ENCODE data around the gene YIF1B. TPM values are rescaled to one million over a fixed set of nuclear protein-coding genes. Genes with fewer than 3 reads are reported as not detected.

The YIF1B gene
- total and polyA plus RNA-seq, 9 of the 15 experiments (the other 6 are each of a cell fraction or from before 2014, with no cell fraction given), result 8.5 to 586 (median 323) TPM

DNA sequence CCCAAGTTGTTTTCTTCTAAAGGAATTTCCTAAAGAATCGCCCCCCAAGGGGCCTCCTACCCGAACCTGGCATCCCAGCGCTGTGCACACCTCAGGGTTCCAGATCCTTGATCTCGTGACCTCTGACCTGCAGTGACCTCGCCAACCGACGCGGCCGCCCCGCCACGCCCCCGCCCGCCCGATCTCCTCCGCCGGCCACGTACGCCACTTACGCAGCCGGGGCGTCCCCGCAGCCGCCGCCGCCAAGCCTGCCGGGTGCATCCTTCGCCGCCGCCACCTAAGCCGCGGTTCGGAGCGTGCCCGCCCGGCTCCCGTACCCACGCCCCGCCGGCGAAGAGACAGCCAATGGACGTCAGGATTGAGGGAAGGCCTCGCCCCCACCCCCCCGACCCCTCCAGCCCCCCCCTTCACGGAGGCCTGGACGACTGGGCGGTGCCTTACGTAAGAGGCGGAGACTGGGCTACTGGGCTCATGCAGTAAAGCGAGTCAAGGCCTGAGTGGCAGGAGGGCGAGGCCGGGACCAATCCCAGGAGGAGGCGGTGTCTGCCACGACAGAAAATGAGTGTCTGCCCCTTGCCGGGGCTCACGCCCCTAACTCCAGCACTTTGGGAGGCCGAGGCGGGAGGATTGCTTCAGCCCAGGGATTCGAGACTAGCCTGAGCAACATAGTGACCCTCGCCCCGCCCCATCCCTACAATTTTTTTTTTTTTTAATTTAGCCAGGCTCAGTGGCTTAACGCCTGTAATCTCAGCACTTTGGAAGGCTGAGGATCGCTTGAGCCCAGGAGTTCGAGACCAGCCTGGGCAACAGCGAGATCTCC is at the start of gene YIF1B (continued):
- TF ChIP-seq ZSCAN32 (CRISPR knock-in tag; IDR thresholded peaks at IDR 0.05) (no peak), HDAC2 (IDR thresholded peaks at IDR 0.05) (peak; percentile 89), NCOA1 (IDR thresholded peaks at IDR 0.05; ENCODE audit: low read depth) (0 out of 2 replicates have a peak, but pooled peaks have one; percentile 40), BRD9 (IDR thresholded peaks at IDR 0.05; ENCODE audit: low read depth, partially characterized antibody) (peak; percentile 80), ETV1 (tag; conservative IDR thresholded peaks at IDR 0.05; ENCODE audit: low read depth) (no peak), SUPT5H (IDR thresholded peaks at IDR 0.05) (peak; percentile 65), ZNF507 (tag; conservative IDR thresholded peaks at IDR 0.05) (no peak), NFE2 (IDR thresholded peaks at IDR 0.05; ENCODE audit: low read depth) (0 out of 2 replicates have a peak, but pooled peaks have one; percentile 2), L3MBTL2 (IDR thresholded peaks at IDR 0.05) (peak; percentile 60), MCM2 (IDR thresholded peaks at IDR 0.05; ENCODE audit: low read depth) (no peak), ETV5 (CRISPR knock-in tag; IDR thresholded peaks at IDR 0.05; ENCODE audit: low read depth) (0 out of 2 replicates have a peak, but pooled peaks have one; percentile 0), POLR2AphosphoS5 (IDR thresholded peaks at IDR 0.05; ENCODE audit: control insufficient read depth, insufficient read depth, low read depth, low read length) (0 out of 2 replicates have a peak, but pooled peaks have one; percentile 34), SMARCC2 (IDR thresholded peaks at IDR 0.05; ENCODE audit: low read depth) (0 out of 2 replicates have a peak, but pooled peaks have one; percentile 15), ZKSCAN8 (CRISPR knock-in tag; IDR thresholded peaks at IDR 0.05) (no peak), ZNF77 (CRISPR knock-in tag; IDR thresholded peaks at IDR 0.05) (no peak), FOXM1 (IDR thresholded peaks at IDR 0.05; ENCODE audit: low read depth) (peak; percentile 64; the same call in 1 of the 2 replicates), FOXM1 (CRISPR knock-in tag; IDR thresholded peaks at IDR 0.05; ENCODE audit: low read depth) (0 out of 2 replicates have a peak, but pooled peaks have one; percentile 31), KDM5B (IDR thresholded peaks at IDR 0.05; ENCODE audit: insufficient replicate concordance, low read depth, low read length) (no peak), GABPB1 (CRISPR knock-in tag; IDR thresholded peaks at IDR 0.05) (no peak)
- TF ChIP-seq, protein P1, sequence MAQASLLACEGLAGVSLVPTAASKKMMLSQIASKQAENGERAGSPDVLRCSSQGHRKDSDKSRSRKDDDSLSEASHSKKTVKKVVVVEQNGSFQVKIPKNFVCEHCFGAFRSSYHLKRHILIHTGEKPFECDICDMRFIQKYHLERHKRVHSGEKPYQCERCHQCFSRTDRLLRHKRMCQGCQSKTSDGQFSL (CRISPR knock-in tag; IDR thresholded peaks at IDR 0.05), result peak; percentile 66
- TF ChIP-seq, protein P1 (tag; IDR thresholded peaks at IDR 0.05), result peak in 1 of 2 experiments; percentile 88; a peak in 1 of 4 replicates
- TF ChIP-seq, protein P2, sequence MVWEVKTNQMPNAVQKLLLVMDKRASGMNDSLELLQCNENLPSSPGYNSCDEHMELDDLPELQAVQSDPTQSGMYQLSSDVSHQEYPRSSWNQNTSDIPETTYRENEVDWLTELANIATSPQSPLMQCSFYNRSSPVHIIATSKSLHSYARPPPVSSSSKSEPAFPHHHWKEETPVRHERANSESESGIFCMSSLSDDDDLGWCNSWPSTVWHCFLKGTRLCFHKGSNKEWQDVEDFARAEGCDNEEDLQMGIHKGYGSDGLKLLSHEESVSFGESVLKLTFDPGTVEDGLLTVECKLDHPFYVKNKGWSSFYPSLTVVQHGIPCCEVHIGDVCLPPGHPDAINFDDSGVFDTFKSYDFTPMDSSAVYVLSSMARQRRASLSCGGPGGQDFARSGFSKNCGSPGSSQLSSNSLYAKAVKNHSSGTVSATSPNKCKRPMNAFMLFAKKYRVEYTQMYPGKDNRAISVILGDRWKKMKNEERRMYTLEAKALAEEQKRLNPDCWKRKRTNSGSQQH (CRISPR knock-in tag; IDR thresholded peaks at IDR 0.05), result no peak
- TF ChIP-seq, protein P3, sequence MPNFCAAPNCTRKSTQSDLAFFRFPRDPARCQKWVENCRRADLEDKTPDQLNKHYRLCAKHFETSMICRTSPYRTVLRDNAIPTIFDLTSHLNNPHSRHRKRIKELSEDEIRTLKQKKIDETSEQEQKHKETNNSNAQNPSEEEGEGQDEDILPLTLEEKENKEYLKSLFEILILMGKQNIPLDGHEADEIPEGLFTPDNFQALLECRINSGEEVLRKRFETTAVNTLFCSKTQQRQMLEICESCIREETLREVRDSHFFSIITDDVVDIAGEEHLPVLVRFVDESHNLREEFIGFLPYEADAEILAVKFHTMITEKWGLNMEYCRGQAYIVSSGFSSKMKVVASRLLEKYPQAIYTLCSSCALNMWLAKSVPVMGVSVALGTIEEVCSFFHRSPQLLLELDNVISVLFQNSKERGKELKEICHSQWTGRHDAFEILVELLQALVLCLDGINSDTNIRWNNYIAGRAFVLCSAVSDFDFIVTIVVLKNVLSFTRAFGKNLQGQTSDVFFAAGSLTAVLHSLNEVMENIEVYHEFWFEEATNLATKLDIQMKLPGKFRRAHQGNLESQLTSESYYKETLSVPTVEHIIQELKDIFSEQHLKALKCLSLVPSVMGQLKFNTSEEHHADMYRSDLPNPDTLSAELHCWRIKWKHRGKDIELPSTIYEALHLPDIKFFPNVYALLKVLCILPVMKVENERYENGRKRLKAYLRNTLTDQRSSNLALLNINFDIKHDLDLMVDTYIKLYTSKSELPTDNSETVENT (CRISPR knock-in tag; IDR thresholded peaks at IDR 0.05), result 0 out of 2 replicates have a peak, but pooled peaks have one; percentile 41
- TF ChIP-seq, protein P4, sequence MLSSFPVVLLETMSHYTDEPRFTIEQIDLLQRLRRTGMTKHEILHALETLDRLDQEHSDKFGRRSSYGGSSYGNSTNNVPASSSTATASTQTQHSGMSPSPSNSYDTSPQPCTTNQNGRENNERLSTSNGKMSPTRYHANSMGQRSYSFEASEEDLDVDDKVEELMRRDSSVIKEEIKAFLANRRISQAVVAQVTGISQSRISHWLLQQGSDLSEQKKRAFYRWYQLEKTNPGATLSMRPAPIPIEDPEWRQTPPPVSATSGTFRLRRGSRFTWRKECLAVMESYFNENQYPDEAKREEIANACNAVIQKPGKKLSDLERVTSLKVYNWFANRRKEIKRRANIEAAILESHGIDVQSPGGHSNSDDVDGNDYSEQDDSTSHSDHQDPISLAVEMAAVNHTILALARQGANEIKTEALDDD (IDR thresholded peaks at IDR 0.05), result no peak

Measured in K562 (cell line).